ENCODE results near the gene SMYD3.
"Not testable (repeated sequence)": the region's sequence is repeated elsewhere in the genome, so short reads cannot be mapped to it uniquely, and the experiment has no call there.

The SMYD3 gene

DNA sequence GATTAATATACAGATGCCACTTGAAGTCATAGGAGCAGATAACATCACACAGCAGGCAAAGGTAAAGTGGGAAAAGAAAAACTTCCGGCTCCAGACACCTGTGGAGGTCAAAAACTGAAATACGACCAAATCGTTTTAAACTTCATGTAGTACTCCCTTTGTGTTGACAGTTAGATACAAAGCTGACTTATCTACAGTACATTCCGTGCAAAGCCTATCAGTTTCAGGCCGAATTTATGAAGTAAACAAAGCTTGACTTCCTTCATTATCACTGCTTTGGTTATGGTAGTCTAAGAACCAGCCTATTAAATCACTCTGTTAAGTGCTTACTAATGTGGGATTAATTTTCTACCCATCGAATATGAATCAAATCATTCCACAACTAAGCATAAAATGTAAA lies 156.3 kb downstream of the SMYD3 start:
- no peak for DNase-seq

- no peak for DNase-seq
Observed at GRCh38 chr1:246343937-246344336, 163.1 kb downstream of the SMYD3 start.

- DNase-seq: no peak
Observed at GRCh38 chr1:246343251-246343650, 163.8 kb downstream of the SMYD3 start.

DNA sequence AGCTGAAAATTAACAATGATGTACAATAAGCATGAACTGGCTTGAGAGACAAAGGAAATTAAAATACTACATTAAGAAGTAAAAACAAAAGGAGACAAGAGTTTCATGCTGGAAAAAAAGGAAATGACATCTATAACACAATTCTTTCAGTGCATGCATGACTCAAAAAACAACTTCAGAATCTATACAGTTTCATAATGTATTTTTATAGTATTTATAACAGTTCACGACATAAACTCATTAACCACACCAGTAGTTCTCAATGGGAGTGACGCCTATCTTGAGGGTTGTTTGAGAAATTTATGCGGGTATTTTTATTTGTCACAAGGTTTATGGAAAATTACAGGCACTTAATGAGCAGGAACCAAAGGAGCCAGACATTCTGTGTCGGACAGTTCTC lies 168.5 kb downstream of the SMYD3 start:
- no peak for DNase-seq

DNA sequence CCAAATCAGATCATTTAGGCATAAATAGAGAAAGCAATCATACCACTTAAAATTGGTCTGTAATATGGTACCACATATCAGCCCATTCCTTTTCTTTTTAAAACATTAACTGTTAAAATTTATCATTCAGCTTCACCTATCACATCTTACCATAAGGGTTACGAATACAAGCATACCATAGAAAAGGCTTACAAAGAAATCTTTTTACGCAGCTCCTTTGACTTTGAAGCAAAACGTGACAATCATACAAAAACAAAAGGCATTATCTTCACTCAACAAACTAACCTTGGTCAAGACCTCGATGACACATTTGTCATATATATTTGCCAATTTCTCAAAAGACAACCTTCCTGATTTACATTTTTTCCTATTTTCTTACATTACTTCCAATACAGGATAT lies 169.0 kb downstream of the SMYD3 start:
- no peak for DNase-seq

GRCh38 chr1:246335151-246335550 lies 171.9 kb downstream of the SMYD3 start:
- no peak for DNase-seq

- no peak for DNase-seq
Observed at GRCh38 chr1:246333855-246334254, 173.2 kb downstream of the SMYD3 start.

DNA sequence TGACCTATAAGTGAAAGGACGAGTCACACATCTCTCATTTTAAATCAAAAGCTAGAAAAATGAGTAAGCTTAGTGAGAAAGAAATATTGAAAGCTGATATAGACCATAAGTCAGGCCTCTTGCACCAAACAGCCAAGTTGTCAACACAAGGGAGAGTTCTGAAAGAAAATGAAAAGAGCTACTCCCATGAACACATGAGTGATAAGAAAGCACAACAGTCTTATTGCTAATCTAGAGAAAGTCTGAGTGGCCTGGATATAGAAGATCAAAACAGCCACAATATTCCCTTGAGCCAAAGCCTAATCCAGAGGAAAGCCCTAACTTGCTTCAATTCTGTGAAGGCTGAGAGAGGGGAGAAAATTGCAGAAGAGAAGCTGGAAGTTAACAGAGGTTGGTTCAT lies 175.0 kb downstream of the SMYD3 start:
- DNase-seq: no peak

- DNase-seq: no peak
Observed at GRCh38 chr1:246329900-246330299, 177.2 kb downstream of the SMYD3 start.

DNA sequence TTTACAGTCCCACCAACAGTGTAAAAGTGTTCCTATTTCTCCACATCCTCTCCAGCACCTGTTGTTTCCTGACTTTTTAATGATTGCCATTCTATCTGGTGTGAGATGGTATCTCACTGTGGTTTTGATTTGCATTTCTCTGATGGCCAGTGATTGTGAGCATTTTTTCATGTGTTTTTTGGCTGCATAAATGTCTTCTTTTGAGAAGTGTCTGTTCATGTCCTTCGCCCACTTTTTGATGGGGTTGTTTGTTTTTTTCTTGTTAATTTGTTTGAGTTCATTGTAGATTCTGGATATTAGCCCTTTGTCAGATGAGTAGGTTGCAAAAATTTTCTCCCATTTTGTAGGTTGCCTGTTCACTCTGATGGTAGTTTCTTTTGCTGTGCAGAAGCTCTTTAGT lies 177.8 kb downstream of the SMYD3 start:
- DNase-seq: not testable (repeated sequence)

- no peak for DNase-seq
Observed at GRCh38 chr1:246324711-246325110, 182.4 kb downstream of the SMYD3 start.

DNA sequence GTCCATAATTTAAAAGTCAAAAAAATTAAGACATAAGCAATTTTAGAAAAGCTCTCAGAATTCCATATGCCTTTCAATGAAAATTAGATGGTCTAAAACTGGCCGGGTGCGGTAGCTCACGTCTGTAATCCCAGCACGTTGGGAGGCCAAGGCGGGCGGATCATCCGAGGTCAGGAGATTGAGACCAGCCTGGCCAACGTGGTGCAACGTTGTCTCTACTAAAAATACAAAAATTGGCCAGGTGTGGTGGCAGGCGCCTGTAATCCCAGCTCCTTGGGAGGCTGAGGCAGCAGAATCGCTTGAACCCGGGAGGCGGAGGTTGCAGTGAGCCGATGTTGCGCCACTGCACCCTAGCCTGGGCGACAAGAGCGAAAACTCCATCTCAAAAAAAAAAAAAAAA lies 183.0 kb downstream of the SMYD3 start:
- not testable (repeated sequence) for DNase-seq

GRCh38 chr1:246320286-246320685 lies 186.8 kb downstream of the SMYD3 start:
- no peak for DNase-seq

- no peak for DNase-seq
Observed at GRCh38 chr1:246319083-246319714, 187.9 kb downstream of the SMYD3 start.

- no peak for DNase-seq
Observed at GRCh38 chr1:246318622-246319021, 188.5 kb downstream of the SMYD3 start.

GRCh38 chr1:246318036-246318359 lies 189.1 kb downstream of the SMYD3 start:
- no peak for DNase-seq

DNA sequence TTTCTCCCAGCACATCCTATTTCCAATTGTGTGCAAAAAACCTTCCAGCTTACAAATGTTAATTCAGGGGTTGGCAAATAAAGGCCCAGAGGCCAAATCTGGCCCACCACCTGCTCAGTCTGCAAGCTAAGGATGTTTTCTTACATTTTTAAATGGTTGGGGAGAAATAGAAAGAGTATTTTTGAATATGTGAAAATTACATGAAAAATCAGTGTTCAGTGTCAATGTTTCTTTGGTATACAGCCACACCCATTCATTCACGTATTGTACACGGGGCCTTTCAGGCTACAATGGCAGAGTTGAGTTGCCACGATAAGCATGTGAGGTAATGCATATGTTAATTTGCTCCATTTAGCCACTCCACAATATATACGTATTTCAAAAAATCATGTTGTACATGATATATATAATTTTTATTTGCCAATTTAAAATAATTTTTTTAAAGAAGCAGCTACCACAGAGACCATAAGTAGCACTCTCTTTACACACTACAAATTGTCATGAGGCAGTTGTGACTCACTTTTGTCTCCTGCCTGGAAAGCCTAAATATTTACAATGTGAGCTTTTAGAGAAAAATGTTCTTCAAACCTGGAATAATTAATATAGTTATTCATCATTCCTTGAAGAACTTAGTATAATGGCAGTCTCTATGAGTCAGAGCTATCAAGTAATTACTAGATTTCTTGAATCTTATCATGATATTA lies 189.6 kb downstream of the SMYD3 start:
- no peak for DNase-seq

- DNase-seq: no peak
Observed at GRCh38 chr1:246311461-246311860, 195.6 kb downstream of the SMYD3 start.

- no peak for DNase-seq
Observed at GRCh38 chr1:246309247-246309884, 197.7 kb downstream of the SMYD3 start.

DNA sequence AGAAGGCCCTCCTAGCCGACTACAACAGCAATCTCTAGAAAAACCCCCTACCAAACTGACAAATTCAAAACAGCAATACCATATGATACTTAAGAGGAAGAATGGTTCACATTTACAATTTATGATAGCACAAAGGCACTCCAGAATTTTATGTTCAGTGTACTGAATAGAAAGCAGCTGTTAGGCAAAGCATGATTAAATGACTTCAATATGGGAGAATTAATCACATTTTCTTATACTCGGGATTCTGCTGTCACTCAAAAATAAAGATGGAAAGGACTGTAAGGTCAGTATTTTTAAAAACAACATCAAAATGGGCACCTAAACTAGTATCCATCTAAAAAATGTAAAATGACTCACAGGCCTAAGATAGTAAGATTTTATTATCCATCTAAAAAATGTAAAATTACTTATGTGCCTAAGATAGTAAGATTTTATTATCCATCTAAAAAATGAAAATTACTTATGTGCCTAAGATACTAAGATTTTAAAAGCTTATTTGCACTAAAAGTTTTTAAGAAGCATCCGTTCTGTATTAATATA lies 198.5 kb downstream of the SMYD3 start:
- DNase-seq: no peak

- no peak for DNase-seq
Observed at GRCh38 chr1:246306415-246307037, 200.6 kb downstream of the SMYD3 start.

GRCh38 chr1:246304484-246305259 lies 202.4 kb downstream of the SMYD3 start:
- DNase-seq: no peak

All from activated CD8-positive, alpha-beta memory T cell treated with anti-CD3 and anti-CD28 coated beads for 24 hours (primary cell).